ENCODE results near the gene CLN6.
"Not testable (repeated sequence)": the region's sequence is repeated elsewhere in the genome, so short reads cannot be mapped to it uniquely, and the experiment has no call there.

DNA sequence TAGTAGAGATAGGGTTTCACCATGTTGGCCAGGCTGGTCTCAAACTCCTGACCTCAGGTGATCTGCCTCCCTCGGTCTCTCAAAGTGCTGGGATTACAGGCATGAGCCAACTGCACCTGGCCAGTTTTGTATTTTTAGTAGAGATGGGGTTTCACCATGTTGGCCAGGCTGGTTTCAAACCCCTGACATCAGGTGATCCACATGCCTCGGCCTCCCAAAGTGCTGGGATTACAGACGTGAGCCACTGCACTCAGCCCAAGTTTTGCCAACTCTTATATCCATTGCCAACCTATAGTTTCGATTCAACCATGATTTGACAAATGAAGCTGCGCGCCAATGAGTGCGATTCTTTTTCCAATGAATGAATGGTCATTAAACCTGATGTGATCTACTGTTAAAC, 26.5 kb downstream of the CLN6 start:
- TF ChIP-seq, protein P1, sequence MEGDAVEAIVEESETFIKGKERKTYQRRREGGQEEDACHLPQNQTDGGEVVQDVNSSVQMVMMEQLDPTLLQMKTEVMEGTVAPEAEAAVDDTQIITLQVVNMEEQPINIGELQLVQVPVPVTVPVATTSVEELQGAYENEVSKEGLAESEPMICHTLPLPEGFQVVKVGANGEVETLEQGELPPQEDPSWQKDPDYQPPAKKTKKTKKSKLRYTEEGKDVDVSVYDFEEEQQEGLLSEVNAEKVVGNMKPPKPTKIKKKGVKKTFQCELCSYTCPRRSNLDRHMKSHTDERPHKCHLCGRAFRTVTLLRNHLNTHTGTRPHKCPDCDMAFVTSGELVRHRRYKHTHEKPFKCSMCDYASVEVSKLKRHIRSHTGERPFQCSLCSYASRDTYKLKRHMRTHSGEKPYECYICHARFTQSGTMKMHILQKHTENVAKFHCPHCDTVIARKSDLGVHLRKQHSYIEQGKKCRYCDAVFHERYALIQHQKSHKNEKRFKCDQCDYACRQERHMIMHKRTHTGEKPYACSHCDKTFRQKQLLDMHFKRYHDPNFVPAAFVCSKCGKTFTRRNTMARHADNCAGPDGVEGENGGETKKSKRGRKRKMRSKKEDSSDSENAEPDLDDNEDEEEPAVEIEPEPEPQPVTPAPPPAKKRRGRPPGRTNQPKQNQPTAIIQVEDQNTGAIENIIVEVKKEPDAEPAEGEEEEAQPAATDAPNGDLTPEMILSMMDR (conservative IDR thresholded peaks at IDR 0.05), result not testable (repeated sequence)
- not testable (repeated sequence) for TF ChIP-seq ZFX (IDR thresholded peaks at IDR 0.05)
